PC-3 (cell line): ENCODE measurements around the gene RNF121.

Source experiments
- CTCF ChIP-seq: fragments of 300-600 bp; sonication (generic); conservative IDR thresholded peaks from 2 replicates; pipeline ENCODE4 v1.5.1; 2017; ENCODE audit warnings: antibody characterized with exemption, low read depth, mild to moderate bottlenecking, low read length
- EZH2 ChIP-seq: fragments of 300-600 bp; sonication (generic); IDR thresholded peaks from one replicate; pipeline ENCODE4 v1.6.1; 2017; ENCODE audit warnings: antibody characterized with exemption, mild to moderate bottlenecking, low read length; ENCODE audit not compliant: unreplicated experiment

- no peak for TF ChIP-seq CTCF
- TF ChIP-seq EZH2: no peak
These were observed 645 bp downstream of the RNF121 start for GRCh38 chr11:71929491-71929890.
